OCI-LY7 (cell line): ENCODE results near the gene CCNF. TPM values are rescaled to one million over a fixed set of nuclear protein-coding genes. Genes with fewer than 3 reads are reported as not detected.

Experiments used
- BruUV-seq: library from RNA; stranded (reverse); fragments of 400-500 nt; replicated peaks from 2 replicates; lab custom pipeline; 2021; lab: Mats Ljungman, UMichigan
- CTCF ChIA-PET: fragments of 300-600 bp; sonication (Branson Sonifier 250); formaldehyde crosslinking; loops from one replicate; lab custom pipeline; 2022; ENCODE audit warnings: antibody characterized with exemption; ENCODE audit not compliant: unreplicated experiment; lab: Charles Lee
- POLR2A ChIA-PET: fragments of 300-600 bp; sonication (Branson Sonifier 250); formaldehyde crosslinking; loops from one replicate; lab custom pipeline; 2022; ENCODE audit warnings: antibody characterized with exemption; lab: Charles Lee
- DNase-seq: peaks from one replicate; pipeline ENCODE4 v3.0.0-alpha.2; 2015; ENCODE audit warnings: low spot score
- H2AFZ ChIP-seq: fragments of 200-600 bp; sonication (generic), shearing (Covaris generic); 2 replicates; pipeline ENCODE4 v1.6.1; 2014; ENCODE audit warnings: mild to moderate bottlenecking, antibody characterized with exemption, low read length, moderate library complexity
- H3K27ac ChIP-seq: fragments of 200-600 bp; sonication (generic); 2 replicates; pipeline ENCODE4 v1.5.1; 2014; ENCODE audit warnings: mixed run types, low read depth, mild to moderate bottlenecking, moderate library complexity, low read length, inconsistent platforms; ENCODE audit not compliant: poor library complexity, severe bottlenecking
- H3K36me3 ChIP-seq: fragments of 200-600 bp; sonication (generic); 2 replicates; pipeline ENCODE4 v1.6.1; 2014; ENCODE audit warnings: mild to moderate bottlenecking, antibody characterized with exemption, low read length, moderate library complexity, mixed read lengths; ENCODE audit not compliant: insufficient read depth
- H3K4me1 ChIP-seq: fragments of 200-600 bp; sonication (generic); 2 replicates; pipeline ENCODE4 v1.5.1; 2014; ENCODE audit warnings: mild to moderate bottlenecking, low read length; ENCODE audit not compliant: insufficient read depth, poor library complexity, severe bottlenecking
- H3K4me2 ChIP-seq: fragments of 200-600 bp; sonication (generic); 2 replicates; pipeline ENCODE4 v1.6.1; 2014; ENCODE audit warnings: mild to moderate bottlenecking, low read length
- H3K4me3 ChIP-seq: fragments of 200-600 bp; sonication (generic); 2 replicates; pipeline ENCODE4 v1.5.1; 2014; ENCODE audit warnings: mild to moderate bottlenecking, low read depth, low read length; ENCODE audit not compliant: poor library complexity, severe bottlenecking
- H3K79me2 ChIP-seq: fragments of 200-600 bp; sonication (generic); 2 replicates; pipeline ENCODE4 v1.6.1; 2016; ENCODE audit warnings: low read depth, mild to moderate bottlenecking, low read length, moderate library complexity, mixed read lengths; ENCODE audit not compliant: insufficient read depth
- H3K9me2 ChIP-seq: fragments of 200-600 bp; sonication (generic); 2 replicates; pipeline ENCODE4 v1.6.1; 2016; ENCODE audit warnings: mild to moderate bottlenecking, low read length, mixed read lengths; ENCODE audit not compliant: insufficient read depth
- H3K9me3 ChIP-seq: fragments of 200-600 bp; sonication (generic); 2 replicates; pipeline ENCODE4 v1.6.1; 2014; ENCODE audit warnings: mild to moderate bottlenecking, mixed run types, low read length, mixed read lengths
- H4K20me1 ChIP-seq: fragments of 200-600 bp; sonication (generic); 2 replicates; pipeline ENCODE4 v1.6.1; 2014; ENCODE audit warnings: mild to moderate bottlenecking, antibody characterized with exemption, low read length, moderate library complexity, mixed read lengths; ENCODE audit not compliant: insufficient read depth
- EZH2phosphoT487 ChIP-seq: fragments of 200-600 bp; sonication (generic); IDR thresholded peaks from 2 replicates; pipeline ENCODE4 v1.6.1; 2018; ENCODE audit warnings: low read depth, borderline replicate concordance, mild to moderate bottlenecking, mixed run types, antibody characterized with exemption, low read length, moderate library complexity, mixed read lengths
- intact Hi-C: fragments of 100-400 bp; cut with micrococcal nuclease; formaldehyde crosslinking; loops from one replicate; pipeline ENCODE4 v1.10.0; 2022; ENCODE audit not compliant: unreplicated experiment
- total RNA-seq, 2 experiments: library from RNA; depleted of rRNA in 1 of 2; stranded (reverse); fragments of >200 nt in 1 of 2; shearing (Covaris generic) in 1 of 2; gene quantifications; 2 replicates each; pipeline ENCODE4 v1.2.3, GENCODE V29; 2014 to 2022
- TF ChIP-seq, protein P1 (sequence below): fragments of 200-600 bp; sonication (generic); conservative IDR thresholded peaks from 2 replicates; pipeline ENCODE4 v1.5.1; 2014; ENCODE audit warnings: mild to moderate bottlenecking, antibody characterized with exemption, low read length, moderate library complexity, mixed read lengths

Gene CCNF
- total RNA-seq, 2 experiments from 2014 or later, result 82.1 to 83.3 TPM

DNA sequence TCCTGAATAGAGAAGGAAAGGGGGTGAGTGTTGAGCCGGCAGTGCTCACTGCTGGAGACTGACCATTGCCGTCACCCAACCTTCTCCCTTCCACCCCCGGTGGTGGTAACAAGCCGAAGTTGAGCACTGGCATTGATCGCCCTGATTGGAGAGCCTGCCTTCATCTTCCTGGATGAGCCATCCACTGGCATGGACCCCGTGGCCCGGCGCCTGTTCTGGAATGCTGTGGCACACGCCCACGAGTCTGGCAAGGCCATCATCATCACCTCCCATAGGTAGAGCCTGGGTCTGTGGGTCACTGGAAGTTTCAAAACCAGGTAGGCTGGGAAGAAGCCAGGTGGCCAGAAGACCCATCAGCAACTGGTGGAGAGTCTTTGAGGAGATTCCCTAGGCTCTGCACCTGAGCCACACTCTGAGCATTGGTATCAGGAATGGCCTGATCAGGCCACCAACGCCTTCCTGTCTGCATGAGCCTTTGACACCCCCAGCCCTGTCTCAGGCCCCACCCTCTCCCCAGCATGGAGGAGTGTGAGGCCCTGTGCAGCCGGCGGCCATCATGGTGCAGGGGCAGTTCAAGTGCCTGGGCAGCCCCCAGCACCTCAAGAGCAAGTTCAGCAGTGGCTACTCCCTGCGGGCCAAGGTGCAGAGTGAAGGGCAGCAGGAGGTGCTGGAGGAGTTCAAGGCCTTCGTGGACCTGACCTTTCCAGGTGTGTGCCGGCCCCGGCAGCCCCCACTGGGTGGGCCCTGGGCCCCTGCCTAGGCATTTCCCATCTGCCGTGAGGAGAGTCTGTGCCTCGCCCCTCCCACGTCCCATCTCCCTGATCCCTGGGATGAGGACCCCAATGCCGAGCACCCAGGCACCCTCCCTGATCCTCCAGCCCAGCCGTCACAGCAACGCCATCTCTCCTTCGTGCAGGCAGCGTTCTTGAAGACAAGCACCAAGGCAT lies 4.9 kb upstream of the CCNF start:
- BruUV-seq, result no TSS peak
- TF ChIP-seq, protein P1, sequence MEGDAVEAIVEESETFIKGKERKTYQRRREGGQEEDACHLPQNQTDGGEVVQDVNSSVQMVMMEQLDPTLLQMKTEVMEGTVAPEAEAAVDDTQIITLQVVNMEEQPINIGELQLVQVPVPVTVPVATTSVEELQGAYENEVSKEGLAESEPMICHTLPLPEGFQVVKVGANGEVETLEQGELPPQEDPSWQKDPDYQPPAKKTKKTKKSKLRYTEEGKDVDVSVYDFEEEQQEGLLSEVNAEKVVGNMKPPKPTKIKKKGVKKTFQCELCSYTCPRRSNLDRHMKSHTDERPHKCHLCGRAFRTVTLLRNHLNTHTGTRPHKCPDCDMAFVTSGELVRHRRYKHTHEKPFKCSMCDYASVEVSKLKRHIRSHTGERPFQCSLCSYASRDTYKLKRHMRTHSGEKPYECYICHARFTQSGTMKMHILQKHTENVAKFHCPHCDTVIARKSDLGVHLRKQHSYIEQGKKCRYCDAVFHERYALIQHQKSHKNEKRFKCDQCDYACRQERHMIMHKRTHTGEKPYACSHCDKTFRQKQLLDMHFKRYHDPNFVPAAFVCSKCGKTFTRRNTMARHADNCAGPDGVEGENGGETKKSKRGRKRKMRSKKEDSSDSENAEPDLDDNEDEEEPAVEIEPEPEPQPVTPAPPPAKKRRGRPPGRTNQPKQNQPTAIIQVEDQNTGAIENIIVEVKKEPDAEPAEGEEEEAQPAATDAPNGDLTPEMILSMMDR, result no peak
- TF ChIP-seq EZH2phosphoT487, result no peak
- ChIA-PET POLR2A (no interaction called here), CTCF (no interaction called here)
- Histone ChIP-seq H3K36me3 (no peaks in the 10 kb centered on the region), H2AFZ (no peak overlapping the region), H3K4me1 (peaks cover 18% of the 10 kb centered on the region), H3K4me2 (no peak overlapping the region), H3K79me2 (no peaks in the 10 kb centered on the region), H3K27ac (no peak overlapping the region), H4K20me1 (no peaks in the 10 kb centered on the region), H3K9me2 (no peaks in the 10 kb centered on the region), H3K4me3 (no peak overlapping the region), H3K9me3 (no peaks in the 10 kb centered on the region)
- intact Hi-C loops, result loop anchor here (10.0 kb wide), 1 partner anchor 270 kb away; the partner anchor contains the start of gene TRAF7
- no peak for DNase-seq

GRCh38 chr16:2425008-2425518 lies 4.2 kb upstream of the CCNF start:
- CTCF ChIA-PET, result no interaction called here
- TF ChIP-seq EZH2phosphoT487, result no peak
- TF ChIP-seq, protein P1, result no peak
- no peak overlapping the region for H3K27ac ChIP-seq
- no peak overlapping the region for H3K4me2 ChIP-seq
- H2AFZ ChIP-seq, result no peak overlapping the region
- no TSS peak for BruUV-seq
- peaks cover 4% of the 10 kb centered on the region; the same call in 1 of the 2 replicates for H4K20me1 ChIP-seq
- no peaks in the 10 kb centered on the region for H3K9me3 ChIP-seq
- POLR2A ChIA-PET, result no interaction called here
- no peaks in the 10 kb centered on the region for H3K36me3 ChIP-seq
- no peak overlapping the region for H3K4me3 ChIP-seq
- DNase-seq, result no peak
- intact Hi-C loops, result loop anchor here (10.0 kb wide), 1 partner anchor 270 kb away; the partner anchor contains the start of gene TRAF7
- H3K4me1 ChIP-seq, result peaks cover 18% of the 10 kb centered on the region
- H3K9me2 ChIP-seq, result no peaks in the 10 kb centered on the region
- H3K79me2 ChIP-seq, result peaks cover 5% of the 10 kb centered on the region
